GM12878 (cell line): ENCODE results near the gene MYH7B. TPM values are rescaled to one million over a fixed set of nuclear protein-coding genes. Genes with fewer than 3 reads are reported as not detected.

ENCODE experiments used
- ATAC-seq: fragments of 200-7000 bp; cut with Tn5 transposase; 3 replicates; pipeline ENCODE4 v1.9.1; 2020; ENCODE audit warnings: mild to moderate bottlenecking, moderate library complexity
- BruUV-seq: library from RNA; stranded (reverse); fragments of 400-500 nt; replicated peaks from 2 replicates; lab custom pipeline; 2021; lab: Mats Ljungman, UMichigan
- CTCF ChIA-PET: fragments of 300-600 bp; sonication (Branson Sonifier 250); formaldehyde crosslinking; extraction: SDS; loops from one replicate; lab custom pipeline; 2021; ENCODE audit warnings: inconsistent platforms; lab: Yijun Ruan, JAX
- POLR2A ChIA-PET: fragments of 350-600 bp; formaldehyde crosslinking; extraction: SDS; loops from one replicate; lab custom pipeline; 2021; ENCODE audit warnings: inconsistent platforms; lab: Charles Lee
- RAD21 ChIA-PET: fragments of 300-600 bp; sonication (Branson Sonifier 250); formaldehyde crosslinking; loops from one replicate; lab custom pipeline; 2023; ENCODE audit warnings: antibody characterized with exemption; ENCODE audit not compliant: unreplicated experiment; lab: Charles Lee
- SMC1A ChIA-PET: fragments of 300-600 bp; sonication (Branson Sonifier 250); formaldehyde crosslinking; loops from one replicate; lab custom pipeline; 2023; ENCODE audit not compliant: unreplicated experiment, uncharacterized antibody; lab: Charles Lee
- DNase-seq: peaks from one replicate; pipeline ENCODE4 v3.0.0-alpha.2; 2011; ENCODE audit warnings: low read depth, low spot score
- FAIRE-seq: peaks from 3 replicates; lab custom pipeline; 2011; peaks lifted over from hg19 to GRCh38; lab: Jason Lieb, UNC
- H2AFZ ChIP-seq: 2 replicates; pipeline ENCODE4 v1.6.0; 2011; ENCODE audit warnings: low read depth, low read length, control low read depth; ENCODE audit not compliant: control insufficient read depth
- H3K27ac ChIP-seq: 2 replicates; pipeline ENCODE4 v1.5.1; 2011; ENCODE audit warnings: control low read depth; ENCODE audit not compliant: control insufficient read depth, insufficient read depth
- H3K27me3 ChIP-seq, 2 experiments: replicated peaks in 1 of 2; 2 replicates each; pipeline versions ENCODE4 v1.6.0 to v1.6.1; 2011; ENCODE audit warnings: low read length in 1 of 2; ENCODE audit not compliant: control insufficient read depth in 2 of 2, insufficient read depth in 2 of 2
- H3K36me3 ChIP-seq, 2 experiments: 2 replicates each; pipeline ENCODE4 v1.5.1; 2011; ENCODE audit warnings: low read length in 1 of 2; ENCODE audit not compliant: control insufficient read depth in 2 of 2, insufficient read depth in 2 of 2
- H3K4me1 ChIP-seq: 2 replicates; pipeline ENCODE4 v1.6.1; 2011; ENCODE audit warnings: mild to moderate bottlenecking, low read length, moderate library complexity, mixed read lengths; ENCODE audit not compliant: control insufficient read depth, insufficient read depth
- H3K4me2 ChIP-seq: 2 replicates; pipeline ENCODE4 v1.6.0; 2011; ENCODE audit warnings: control low read depth; ENCODE audit not compliant: control insufficient read depth, insufficient read depth
- H3K4me3 ChIP-seq: fragments of 200-600 bp; sonication (generic); 2 replicates; pipeline ENCODE4 v1.5.1; 2016
- H3K79me2 ChIP-seq: 2 replicates; pipeline ENCODE4 v1.6.0; 2011; ENCODE audit warnings: low read length; ENCODE audit not compliant: control insufficient read depth, insufficient read depth
- H3K9ac ChIP-seq: 2 replicates; pipeline ENCODE4 v1.8.0; 2011; ENCODE audit warnings: low read length, control low read depth, mixed read lengths; ENCODE audit not compliant: control insufficient read depth, insufficient read depth
- H3K9me3 ChIP-seq: replicated peaks from 3 replicates; pipeline ENCODE4 v1.5.1; 2011; ENCODE audit warnings: mild to moderate bottlenecking, low read length; ENCODE audit not compliant: control insufficient read depth, insufficient read depth
- H4K20me1 ChIP-seq: 2 replicates; pipeline ENCODE4 v1.6.0; 2011; ENCODE audit not compliant: control insufficient read depth, insufficient read depth
- NFYA ChIP-seq: IDR thresholded peaks from 2 replicates; pipeline ENCODE4 v1.6.1; 2011; ENCODE audit warnings: low read depth, mild to moderate bottlenecking, low read length, improper control_type of control experiment, borderline replicate concordance
- RBBP5 ChIP-seq: fragments of 200-600 bp; sonication (generic); conservative IDR thresholded peaks from 2 replicates; pipeline ENCODE4 v1.6.1; 2016
- RCOR1 ChIP-seq: conservative IDR thresholded peaks from 2 replicates; pipeline ENCODE4 v1.6.1; 2012; ENCODE audit warnings: low read depth, low read length, improper control_type of control experiment
- SMARCA5 ChIP-seq: fragments of 450-650 bp; IDR thresholded peaks from 2 replicates; pipeline ENCODE4 v1.6.1; 2017; ENCODE audit warnings: mild to moderate bottlenecking
- ZZZ3 ChIP-seq: IDR thresholded peaks from 2 replicates; pipeline ENCODE4 v1.6.1; 2011; ENCODE audit warnings: low read depth; ENCODE audit not compliant: control insufficient read depth, insufficient read length
- WGBS: methylation state at CpG from one replicate; pipeline ENCODE4 v1.1.6; 2016; ENCODE audit warnings: low lambda C conversion rate; ENCODE audit not compliant: insufficient replicate concordance, insufficient coverage; ENCODE audit errors: missing lambda C conversion rate; 5-methylcytosine and 5-hydroxymethylcytosine counted together
- in situ Hi-C: fragments of 300-500 bp; cut with MboI; formaldehyde crosslinking; loops from 9 replicates; pipeline ENCODE4 v1.14.3; 2018; ENCODE audit warnings: mixed read lengths
- intact Hi-C: fragments of 100-400 bp; cut with micrococcal nuclease; formaldehyde crosslinking; loops from one replicate; pipeline ENCODE4 v1.14.2; 2022; ENCODE audit not compliant: unreplicated experiment
- polyA plus RNA-seq, 11 experiments: library from polyadenylated mRNA; depleted of rRNA in 4 of 11; unstranded in 6 of 11; stranded (reverse) in 5 of 11; fragments of >200 nt; fragmentation: Nextera tagmentation in 4 of 11; fragmentation: Illumina TruSeq in 1 of 11; extraction: Ambion mirVana in 4 of 11; extraction: Trizol in 1 of 11; gene quantifications; 1 replicate in 1 of 11; 2 replicates in 10 of 11; pipeline versions ENCODE4 v1.2.1 to v1.2.3, GENCODE V29; 2011 to 2016; ENCODE audit warnings: inconsistent platforms in 2 of 11, missing spikeins in 2 of 11, low read depth in 1 of 11
- total RNA-seq, 4 experiments: library from RNA; depleted of rRNA in 3 of 4; stranded (reverse); fragments of >200 nt in 3 of 4; fragmentation: Illumina TruSeq in 1 of 4; extraction: Trizol in 1 of 4; gene quantifications; 2 replicates each; pipeline versions ENCODE4 v1.2.1 to v1.2.3, GENCODE V29; 2013 to 2021
- TF ChIP-seq, protein P1 (sequence below): fragments of 450-650 bp; formaldehyde crosslinking; IDR thresholded peaks from 2 replicates; pipeline ENCODE4 v1.4.0; 2022; ENCODE audit warnings: mild to moderate bottlenecking, moderate library complexity
- TF ChIP-seq, protein P2 (sequence below), 3 experiments: IDR thresholded peaks in 2 of 3; conservative IDR thresholded peaks in 1 of 3; 2 replicates each; pipeline ENCODE4 v1.5.1; 2011; ENCODE audit warnings: low read depth in 3 of 3, low read length in 3 of 3, mild to moderate bottlenecking in 3 of 3, control low read depth in 2 of 3, moderate library complexity in 2 of 3, inconsistent platforms in 1 of 3, mixed read lengths in 1 of 3; ENCODE audit not compliant: control insufficient read depth in 2 of 3, insufficient read depth in 1 of 3; ENCODE audit errors: extremely low read depth in 1 of 3
- TF ChIP-seq, protein P3 (sequence below): fragments of 450-650 bp; IDR thresholded peaks from 2 replicates; pipeline ENCODE4 v1.6.1; 2017; ENCODE audit warnings: mild to moderate bottlenecking
- TF ChIP-seq, protein P4 (sequence below): fragments of 150-350 bp; IDR thresholded peaks from 2 replicates; pipeline ENCODE4 v1.6.1; 2016; ENCODE audit warnings: low read depth, low read length

The MYH7B gene
- total and polyA plus RNA-seq, 10 of the 15 experiments (the other 5 are each of a cell fraction or from before 2014, with no cell fraction given) = 0.01 to 0.40 (median 0.20) TPM; not detected in 3

DNA sequence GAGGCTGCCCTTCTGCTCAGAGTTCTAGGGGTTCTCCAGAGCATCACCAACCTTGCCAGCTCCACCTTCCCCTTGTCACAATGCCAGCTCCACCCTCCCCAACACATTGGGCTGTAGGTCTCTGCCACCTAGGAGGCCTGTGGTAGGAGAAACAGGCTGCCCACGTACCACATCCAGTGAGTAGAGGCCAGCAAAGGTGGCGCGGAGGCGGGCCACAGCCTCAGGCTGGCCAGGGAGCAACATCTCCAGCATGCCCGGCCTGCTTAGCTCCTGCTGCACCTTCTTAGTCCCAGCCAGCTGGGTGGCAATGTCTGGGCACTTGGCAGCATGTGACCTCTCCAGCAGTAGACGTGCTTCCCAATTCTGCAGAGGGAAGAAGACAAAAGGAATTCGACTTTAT lies 23.9 kb upstream of the MYH7B start (continued):
- TF ChIP-seq, protein P1, sequence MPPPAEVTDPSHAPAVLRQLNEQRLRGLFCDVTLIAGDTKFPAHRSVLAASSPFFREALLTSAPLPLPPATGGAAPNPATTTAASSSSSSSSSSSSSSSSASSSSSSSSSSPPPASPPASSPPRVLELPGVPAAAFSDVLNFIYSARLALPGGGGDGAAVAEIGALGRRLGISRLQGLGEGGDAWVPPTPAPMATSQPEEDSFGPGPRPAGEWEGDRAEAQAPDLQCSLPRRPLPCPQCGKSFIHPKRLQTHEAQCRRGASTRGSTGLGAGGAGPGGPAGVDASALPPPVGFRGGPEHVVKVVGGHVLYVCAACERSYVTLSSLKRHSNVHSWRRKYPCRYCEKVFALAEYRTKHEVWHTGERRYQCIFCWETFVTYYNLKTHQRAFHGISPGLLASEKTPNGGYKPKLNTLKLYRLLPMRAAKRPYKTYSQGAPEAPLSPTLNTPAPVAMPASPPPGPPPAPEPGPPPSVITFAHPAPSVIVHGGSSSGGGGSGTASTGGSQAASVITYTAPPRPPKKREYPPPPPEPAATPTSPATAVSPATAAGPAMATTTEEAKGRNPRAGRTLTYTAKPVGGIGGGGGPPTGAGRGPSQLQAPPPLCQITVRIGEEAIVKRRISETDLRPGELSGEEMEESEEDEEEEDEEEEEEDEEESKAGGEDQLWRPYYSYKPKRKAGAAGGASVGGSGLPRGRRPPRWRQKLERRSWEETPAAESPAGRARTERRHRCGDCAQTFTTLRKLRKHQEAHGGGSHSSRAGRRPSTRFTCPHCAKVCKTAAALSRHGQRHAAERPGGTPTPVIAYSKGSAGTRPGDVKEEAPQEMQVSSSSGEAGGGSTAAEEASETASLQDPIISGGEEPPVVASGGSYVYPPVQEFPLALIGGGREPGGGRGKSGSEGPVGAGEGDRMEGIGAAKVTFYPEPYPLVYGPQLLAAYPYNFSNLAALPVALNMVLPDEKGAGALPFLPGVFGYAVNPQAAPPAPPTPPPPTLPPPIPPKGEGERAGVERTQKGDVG (CRISPR knock-in tag) = no peak
- TF ChIP-seq, protein P2, sequence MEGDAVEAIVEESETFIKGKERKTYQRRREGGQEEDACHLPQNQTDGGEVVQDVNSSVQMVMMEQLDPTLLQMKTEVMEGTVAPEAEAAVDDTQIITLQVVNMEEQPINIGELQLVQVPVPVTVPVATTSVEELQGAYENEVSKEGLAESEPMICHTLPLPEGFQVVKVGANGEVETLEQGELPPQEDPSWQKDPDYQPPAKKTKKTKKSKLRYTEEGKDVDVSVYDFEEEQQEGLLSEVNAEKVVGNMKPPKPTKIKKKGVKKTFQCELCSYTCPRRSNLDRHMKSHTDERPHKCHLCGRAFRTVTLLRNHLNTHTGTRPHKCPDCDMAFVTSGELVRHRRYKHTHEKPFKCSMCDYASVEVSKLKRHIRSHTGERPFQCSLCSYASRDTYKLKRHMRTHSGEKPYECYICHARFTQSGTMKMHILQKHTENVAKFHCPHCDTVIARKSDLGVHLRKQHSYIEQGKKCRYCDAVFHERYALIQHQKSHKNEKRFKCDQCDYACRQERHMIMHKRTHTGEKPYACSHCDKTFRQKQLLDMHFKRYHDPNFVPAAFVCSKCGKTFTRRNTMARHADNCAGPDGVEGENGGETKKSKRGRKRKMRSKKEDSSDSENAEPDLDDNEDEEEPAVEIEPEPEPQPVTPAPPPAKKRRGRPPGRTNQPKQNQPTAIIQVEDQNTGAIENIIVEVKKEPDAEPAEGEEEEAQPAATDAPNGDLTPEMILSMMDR (IDR thresholded peaks at IDR 0.05 in 2 of 3, conservative IDR thresholded peaks at IDR 0.05 in 1 of 3; ENCODE audit: control insufficient read depth in 2 of 3, extremely low read depth in 1 of 3, insufficient read depth in 1 of 3, low read depth in 3 of 3, low read length in 3 of 3) = no peak
- no peak for TF ChIP-seq NFYA
- no peak for TF ChIP-seq SMARCA5

DNA sequence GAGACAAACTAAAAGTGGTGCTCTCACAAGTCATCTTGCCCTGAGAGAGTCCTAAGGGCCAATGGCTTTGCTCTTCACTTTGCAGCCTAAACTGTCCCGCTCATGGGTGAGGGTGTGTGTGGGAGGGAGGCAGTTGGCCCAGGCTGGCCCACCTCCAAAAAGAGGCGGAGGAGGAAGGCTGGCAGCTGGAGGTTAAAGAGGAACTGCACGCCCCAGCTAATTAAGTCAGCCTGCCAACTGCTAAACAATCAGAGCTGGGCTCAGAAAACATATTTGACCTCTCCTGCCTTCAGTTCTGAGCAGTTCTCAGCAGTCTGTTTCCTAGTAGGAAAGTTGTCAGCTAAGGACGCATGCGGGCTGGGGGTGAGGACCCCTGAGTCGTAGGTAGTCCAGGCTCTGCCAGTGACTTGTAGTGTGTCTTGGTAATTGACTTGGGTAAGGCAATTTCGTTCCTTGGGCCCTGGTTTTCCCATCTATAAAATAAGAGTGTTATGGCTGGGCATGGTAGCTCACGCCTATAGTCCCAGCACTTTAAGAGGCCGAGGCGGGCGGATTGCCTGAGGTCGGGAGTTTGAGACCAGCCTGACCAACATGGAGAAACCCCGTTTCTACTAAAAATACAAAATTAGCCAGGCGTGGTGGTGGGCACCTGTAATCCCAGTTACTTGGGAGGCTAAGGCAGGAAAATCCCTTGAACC lies 17.1 kb upstream of the MYH7B start:
- Histone ChIP-seq H3K36me3 (peaks cover 3 to 27% of the 10 kb centered on the region in 2 experiments; a peak in 3 of 4 replicates), H3K79me2 (no peaks in the 10 kb centered on the region), H3K4me3 (no peak overlapping the region), H3K27ac (no peak overlapping the region), H3K4me2 (no peak overlapping the region), H4K20me1 (no peaks in the 10 kb centered on the region), H3K4me1 (no peaks in the 10 kb centered on the region), H3K9me3 (no peaks in the 10 kb centered on the region), H2AFZ (no peak overlapping the region), H3K9ac (no peak overlapping the region), H3K27me3 (no peaks in the 10 kb centered on the region)
- intact Hi-C loops = no loop called here
- CTCF ChIA-PET = interaction anchor here (1.1 kb wide), 1 partner anchor 64 kb away, joined by 4 read pairs; no protein-coding TSS in a partner anchor
- ATAC-seq = no peak
- no peak for DNase-seq
- SMC1A ChIA-PET = no interaction called here
- BruUV-seq = no TSS peak
- no peak for FAIRE-seq
- 92% methylated on average over 14 of the region's 14 CpGs for WGBS
- in situ Hi-C loops = no loop called here
- POLR2A ChIA-PET = no interaction called here
- RAD21 ChIA-PET = interaction anchor here (1.1 kb wide), 1 partner anchor 898 kb away, joined by 3 read pairs; no protein-coding TSS in a partner anchor
- TF ChIP-seq, protein P3, sequence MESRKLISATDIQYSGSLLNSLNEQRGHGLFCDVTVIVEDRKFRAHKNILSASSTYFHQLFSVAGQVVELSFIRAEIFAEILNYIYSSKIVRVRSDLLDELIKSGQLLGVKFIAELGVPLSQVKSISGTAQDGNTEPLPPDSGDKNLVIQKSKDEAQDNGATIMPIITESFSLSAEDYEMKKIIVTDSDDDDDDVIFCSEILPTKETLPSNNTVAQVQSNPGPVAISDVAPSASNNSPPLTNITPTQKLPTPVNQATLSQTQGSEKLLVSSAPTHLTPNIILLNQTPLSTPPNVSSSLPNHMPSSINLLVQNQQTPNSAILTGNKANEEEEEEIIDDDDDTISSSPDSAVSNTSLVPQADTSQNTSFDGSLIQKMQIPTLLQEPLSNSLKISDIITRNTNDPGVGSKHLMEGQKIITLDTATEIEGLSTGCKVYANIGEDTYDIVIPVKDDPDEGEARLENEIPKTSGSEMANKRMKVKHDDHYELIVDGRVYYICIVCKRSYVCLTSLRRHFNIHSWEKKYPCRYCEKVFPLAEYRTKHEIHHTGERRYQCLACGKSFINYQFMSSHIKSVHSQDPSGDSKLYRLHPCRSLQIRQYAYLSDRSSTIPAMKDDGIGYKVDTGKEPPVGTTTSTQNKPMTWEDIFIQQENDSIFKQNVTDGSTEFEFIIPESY = no peak
- TF ChIP-seq RCOR1 (no peak), RBBP5 (no peak), ZZZ3 (no peak)
- TF ChIP-seq, protein P4, sequence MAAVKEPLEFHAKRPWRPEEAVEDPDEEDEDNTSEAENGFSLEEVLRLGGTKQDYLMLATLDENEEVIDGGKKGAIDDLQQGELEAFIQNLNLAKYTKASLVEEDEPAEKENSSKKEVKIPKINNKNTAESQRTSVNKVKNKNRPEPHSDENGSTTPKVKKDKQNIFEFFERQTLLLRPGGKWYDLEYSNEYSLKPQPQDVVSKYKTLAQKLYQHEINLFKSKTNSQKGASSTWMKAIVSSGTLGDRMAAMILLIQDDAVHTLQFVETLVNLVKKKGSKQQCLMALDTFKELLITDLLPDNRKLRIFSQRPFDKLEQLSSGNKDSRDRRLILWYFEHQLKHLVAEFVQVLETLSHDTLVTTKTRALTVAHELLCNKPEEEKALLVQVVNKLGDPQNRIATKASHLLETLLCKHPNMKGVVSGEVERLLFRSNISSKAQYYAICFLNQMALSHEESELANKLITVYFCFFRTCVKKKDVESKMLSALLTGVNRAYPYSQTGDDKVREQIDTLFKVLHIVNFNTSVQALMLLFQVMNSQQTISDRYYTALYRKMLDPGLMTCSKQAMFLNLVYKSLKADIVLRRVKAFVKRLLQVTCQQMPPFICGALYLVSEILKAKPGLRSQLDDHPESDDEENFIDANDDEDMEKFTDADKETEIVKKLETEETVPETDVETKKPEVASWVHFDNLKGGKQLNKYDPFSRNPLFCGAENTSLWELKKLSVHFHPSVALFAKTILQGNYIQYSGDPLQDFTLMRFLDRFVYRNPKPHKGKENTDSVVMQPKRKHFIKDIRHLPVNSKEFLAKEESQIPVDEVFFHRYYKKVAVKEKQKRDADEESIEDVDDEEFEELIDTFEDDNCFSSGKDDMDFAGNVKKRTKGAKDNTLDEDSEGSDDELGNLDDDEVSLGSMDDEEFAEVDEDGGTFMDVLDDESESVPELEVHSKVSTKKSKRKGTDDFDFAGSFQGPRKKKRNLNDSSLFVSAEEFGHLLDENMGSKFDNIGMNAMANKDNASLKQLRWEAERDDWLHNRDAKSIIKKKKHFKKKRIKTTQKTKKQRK = no peak
